Natural killer cell (primary cell): Measurements from ENCODE around the gene HLA-DRB5. TPM values are rescaled to one million over a fixed set of nuclear protein-coding genes. Genes with fewer than 3 reads are reported as not detected.
"Not testable (repeated sequence)": the region's sequence is repeated elsewhere in the genome, so short reads cannot be mapped to it uniquely, and the experiment has no call there.

Experiments
- ATAC-seq, 3 donors: fragments of 150-1000 bp in 2 of 3; fragments of 200-7000 bp in 1 of 3; cut with Tn5 transposase; 1 replicate in 1 of 3; 2 replicates in 2 of 3; pipeline ENCODE4 v1.10.0; 2021; ENCODE audit warnings: mild to moderate bottlenecking in 2 of 3, moderate library complexity in 2 of 3
- DNase-seq, 2 donors: peaks; one replicate each; pipeline versions ENCODE4 v3.0.0 to v3.0.0-alpha.2; 2013 to 2021; ENCODE audit warnings: mixed read lengths in 1 of 2
- H3K27ac ChIP-seq: one replicate; pipeline ENCODE4 v1.5.1; 2013; ENCODE audit warnings: mild to moderate bottlenecking, low read length
- H3K27me3 ChIP-seq: one replicate; pipeline ENCODE4 v1.6.1; 2013; ENCODE audit warnings: low read length; ENCODE audit not compliant: control insufficient read depth, insufficient read depth
- H3K36me3 ChIP-seq: one replicate; pipeline ENCODE4 v1.6.1; 2013; ENCODE audit warnings: low read length; ENCODE audit not compliant: control insufficient read depth, insufficient read depth
- H3K4me1 ChIP-seq: one replicate; pipeline ENCODE4 v1.6.1; 2013; ENCODE audit warnings: low read length; ENCODE audit not compliant: control insufficient read depth, insufficient read depth
- H3K4me3 ChIP-seq: one replicate; pipeline ENCODE4 v1.5.1; 2013; ENCODE audit warnings: low read length
- H3K9me3 ChIP-seq: one replicate; pipeline ENCODE4 v1.6.1; 2013; ENCODE audit warnings: low read length; ENCODE audit not compliant: control insufficient read depth, insufficient read depth
- H3K27ac Mint-ChIP-seq, 2 donors: one replicate each; pipeline ENCODE4 v1.8.0; 2022; ENCODE audit warnings: mild to moderate bottlenecking in 2 of 2, mixed read lengths in 2 of 2, moderate library complexity in 1 of 2
- H3K27me3 Mint-ChIP-seq, 2 donors: one replicate each; pipeline ENCODE4 v1.8.0; 2022; ENCODE audit warnings: low read depth in 2 of 2, mixed read lengths in 2 of 2
- H3K36me3 Mint-ChIP-seq: one replicate; pipeline ENCODE4 v1.8.0; 2022; ENCODE audit warnings: mixed read lengths
- H3K4me1 Mint-ChIP-seq, 2 donors: one replicate each; pipeline ENCODE4 v1.8.0; 2022; ENCODE audit warnings: mixed read lengths in 2 of 2
- H3K4me3 Mint-ChIP-seq: one replicate; pipeline ENCODE4 v1.8.0; 2022; ENCODE audit warnings: mild to moderate bottlenecking, moderate library complexity, mixed read lengths
- H3K9me3 Mint-ChIP-seq, 2 donors: one replicate each; pipeline ENCODE4 v1.8.0; 2022; ENCODE audit warnings: mixed read lengths in 2 of 2
- CTCF ChIP-seq: fragments of 200-600 bp; IDR thresholded peaks from one replicate; pipeline ENCODE4 v1.8.0; 2022; ENCODE audit warnings: antibody characterized with exemption
- WGBS: methylation state at CpG from one replicate; pipeline ENCODE4 v1.1.7; 2013; ENCODE audit warnings: missing lambda C conversion rate; ENCODE audit not compliant: insufficient coverage; 5-methylcytosine and 5-hydroxymethylcytosine counted together
- intact Hi-C: fragments of 100-400 bp; cut with micrococcal nuclease; formaldehyde crosslinking; loops from one replicate; pipeline ENCODE4 v1.14.2; 2022
- total RNA-seq, 4 donors: library from RNA; stranded (reverse); fragments of 120-200 nt in 1 of 4; gene quantifications; one replicate each; pipeline versions ENCODE4 v1.2.3 to v1.2.4, GENCODE V29; 2013 to 2022

HLA-DRB5 gene
- 10 to 100 TPM; 17.9 to 48.5 (median 25.6) TPM for total RNA-seq
- 35.6 TPM for total RNA-seq (2013)

- H3K4me3 ChIP-seq, result peak within 1 kb of the TSS; percentile 48
- H3K4me1 Mint-ChIP-seq, result peaks cover 4 to 22% of the 10 kb centered on the region in 2 donors
- H3K36me3 Mint-ChIP-seq, result no peaks in the 10 kb centered on the region
- no peaks in the 10 kb centered on the region for H3K9me3 ChIP-seq
- H3K27me3 ChIP-seq, result no peaks in the 10 kb centered on the region
- TF ChIP-seq CTCF, result no peak
- H3K9me3 Mint-ChIP-seq, result no peaks in the 10 kb centered on the region
- H3K36me3 ChIP-seq, result no peaks in the 10 kb centered on the region
- peak within 1 kb of the TSS in 1 of 2 donors; percentile 29 for H3K27ac Mint-ChIP-seq
- peak within 1 kb of the TSS; percentile 80 for H3K27ac ChIP-seq
- peak within 1 kb of the TSS; percentile 69 for H3K4me3 Mint-ChIP-seq
- DNase-seq, result peak in 1 of 2 donors; percentile 53
- ATAC-seq, result peak; percentile 77 to 82 (median 78)
- WGBS, result no CpG with 5 or more reads among the region's 4 CpGs
- no peaks in the 10 kb centered on the region for H3K4me1 ChIP-seq
- intact Hi-C loops, result loop anchor here (1.0 kb wide), 1 partner anchor 58 kb away; no protein-coding TSS in a partner anchor
- H3K27me3 Mint-ChIP-seq, result peaks cover 6 to 29% of the 10 kb centered on the region in 2 donors
Observed at GRCh38 chr6:32529697-32530430, at the start of gene HLA-DRB5. TSS of gene HLA-DRB5 (minus strand) at chr6:32530287. CDS start at chr6:32530224, 63 bp downstream.

- Mint-ChIP-seq H3K27ac (peak overlapping the region in 1 of 2 donors; percentile 49), H3K27me3 (no peaks in the 10 kb centered on the region), H3K4me1 (peaks cover 29 to 36% of the 10 kb centered on the region in 2 donors), H3K9me3 (no peaks in the 10 kb centered on the region), H3K4me3 (peak overlapping the region; percentile 42), H3K36me3 (no peaks in the 10 kb centered on the region)
- Histone ChIP-seq H3K9me3 (no peaks in the 10 kb centered on the region), H3K27me3 (no peaks in the 10 kb centered on the region), H3K27ac (no peak overlapping the region), H3K4me1 (no peaks in the 10 kb centered on the region), H3K36me3 (no peaks in the 10 kb centered on the region), H3K4me3 (no peak overlapping the region)
- ATAC-seq (no peak), DNase-seq (no peak)
- intact Hi-C loops, result no loop called here
- TF ChIP-seq CTCF, result no peak
- WGBS, result 0% methylated on average over 2 of the region's 3 CpGs
Observed at GRCh38 chr6:32578962-32579361, 48.9 kb upstream of the HLA-DRB5 start.

- H3K36me3 Mint-ChIP-seq, ATAC-seq, DNase-seq, H3K9me3 ChIP-seq, H3K4me3 Mint-ChIP-seq, H3K27ac Mint-ChIP-seq, H3K9me3 Mint-ChIP-seq, intact Hi-C loops, H3K27me3 ChIP-seq, H3K36me3 ChIP-seq, H3K27me3 Mint-ChIP-seq, H3K4me1 ChIP-seq, H3K4me3 ChIP-seq, H3K27ac ChIP-seq: not testable (repeated sequence)
- H3K4me1 Mint-ChIP-seq, result peaks cover 22 to 29% of the 10 kb centered on the region in 2 donors
- 16% methylated on average over 5 of the region's 5 CpGs for WGBS
Observed at GRCh38 chr6:32577493-32577892, 47.4 kb upstream of the HLA-DRB5 start.

GRCh38 chr6:32576250-32576649 is 46.2 kb upstream of the HLA-DRB5 start:
- Histone ChIP-seq H3K9me3 (no peaks in the 10 kb centered on the region), H3K4me3 (no peak overlapping the region), H3K36me3 (no peaks in the 10 kb centered on the region), H3K27ac (no peak overlapping the region), H3K27me3 (no peaks in the 10 kb centered on the region), H3K4me1 (no peaks in the 10 kb centered on the region)
- DNase-seq (no peak), ATAC-seq (no peak)
- Mint-ChIP-seq H3K27ac (no peak overlapping the region), H3K36me3 (no peaks in the 10 kb centered on the region), H3K9me3 (no peaks in the 10 kb centered on the region), H3K27me3 (no peaks in the 10 kb centered on the region), H3K4me3 (no peak overlapping the region), H3K4me1 (peaks cover 21 to 24% of the 10 kb centered on the region in 2 donors)
- intact Hi-C loops, result no loop called here
- no peak for TF ChIP-seq CTCF
- WGBS, result no CpG with 5 or more reads among the region's 1 CpG
